HepG2 (cell line): ENCODE results near the gene NOM1.

Source experiments
- FOXK2 ChIP-seq: fragments of 450-650 bp; IDR thresholded peaks from 2 replicates; pipeline ENCODE4 v1.6.1; 2016
- HDAC6 ChIP-seq: fragments of 200-600 bp; sonication (generic); IDR thresholded peaks from 2 replicates; pipeline ENCODE4 v1.7.0; 2017; ENCODE audit warnings: mild to moderate bottlenecking, antibody characterized with exemption, low read length, low read depth
- HMGA1 ChIP-seq: sonication (generic); formaldehyde crosslinking; conservative IDR thresholded peaks from 2 replicates; pipeline ENCODE4 v1.4.0; 2020; ENCODE audit warnings: missing genetic modification reagents
- NPAS2 ChIP-seq: sonication (generic); formaldehyde crosslinking; IDR thresholded peaks from 2 replicates; pipeline ENCODE4 v1.8.0; 2022; ENCODE audit warnings: mild to moderate bottlenecking, missing genetic modification reagents, borderline replicate concordance
- RBM22 ChIP-seq: fragments of 200-400 bp; formaldehyde crosslinking; optimal IDR thresholded peaks from 2 replicates; pipeline ENCODE3; 2017; ENCODE audit warnings: mild to moderate bottlenecking, low read length, moderate library complexity
- RORA ChIP-seq: sonication (generic); formaldehyde crosslinking; IDR thresholded peaks from 2 replicates; pipeline ENCODE4 v1.5.0; 2020; ENCODE audit warnings: mild to moderate bottlenecking, missing genetic modification reagents, moderate library complexity
- THRA ChIP-seq: sonication (generic); formaldehyde crosslinking; IDR thresholded peaks from 2 replicates; pipeline ENCODE4 v1.4.0; 2020; ENCODE audit warnings: missing genetic modification reagents, borderline replicate concordance
- U2AF2 ChIP-seq: fragments of 200-400 bp; formaldehyde crosslinking; IDR thresholded peaks from 2 replicates; pipeline ENCODE4 v1.6.1; 2017; ENCODE audit warnings: low read depth, mild to moderate bottlenecking, low read length
- ZBTB42 ChIP-seq: sonication (generic); formaldehyde crosslinking; IDR thresholded peaks from 2 replicates; pipeline ENCODE4 v1.5.0; 2020; ENCODE audit warnings: mild to moderate bottlenecking, missing genetic modification reagents
- ZHX1 ChIP-seq: sonication (generic); formaldehyde crosslinking; IDR thresholded peaks from 2 replicates; pipeline ENCODE4 v1.8.1; 2022; ENCODE audit warnings: low read depth, mild to moderate bottlenecking, missing genetic modification reagents
- ZNF121 ChIP-seq: sonication (generic); formaldehyde crosslinking; IDR thresholded peaks from 2 replicates; pipeline ENCODE4 v1.5.0; 2020; ENCODE audit warnings: mild to moderate bottlenecking, missing genetic modification reagents
- ZNF282 ChIP-seq: fragments of 450-650 bp; IDR thresholded peaks from 2 replicates; pipeline ENCODE4 v1.6.1; 2018; ENCODE audit not compliant: partially characterized antibody
- ZSCAN29 ChIP-seq: sonication (generic); formaldehyde crosslinking; conservative IDR thresholded peaks from 2 replicates; pipeline ENCODE4 v1.4.0; 2020; ENCODE audit warnings: mild to moderate bottlenecking, missing genetic modification reagents

GRCh38 chr7:156979007-156979606 is 29.6 kb downstream of the NOM1 start:
- TF ChIP-seq HDAC6 (no peak), U2AF2 (no peak), ZHX1 (no peak), ZNF121 (CRISPR knock-in tag) (no peak), ZSCAN29 (CRISPR knock-in tag) (no peak), ZNF282 (no peak), HMGA1 (no peak), ZBTB42 (CRISPR knock-in tag) (no peak), NPAS2 (CRISPR knock-in tag) (no peak), FOXK2 (no peak), RORA (CRISPR knock-in tag) (no peak), THRA (CRISPR knock-in tag) (no peak), RBM22 (no peak)
